SKM-1 (cell line): ENCODE measurements around the gene ARTN.

ENCODE experiments used
- DNase-seq: peaks from one replicate; lab custom pipeline; 2025; ENCODE audit not compliant: unreplicated experiment; lab: John Stamatoyannopoulos, UW

The ARTN gene

DNA sequence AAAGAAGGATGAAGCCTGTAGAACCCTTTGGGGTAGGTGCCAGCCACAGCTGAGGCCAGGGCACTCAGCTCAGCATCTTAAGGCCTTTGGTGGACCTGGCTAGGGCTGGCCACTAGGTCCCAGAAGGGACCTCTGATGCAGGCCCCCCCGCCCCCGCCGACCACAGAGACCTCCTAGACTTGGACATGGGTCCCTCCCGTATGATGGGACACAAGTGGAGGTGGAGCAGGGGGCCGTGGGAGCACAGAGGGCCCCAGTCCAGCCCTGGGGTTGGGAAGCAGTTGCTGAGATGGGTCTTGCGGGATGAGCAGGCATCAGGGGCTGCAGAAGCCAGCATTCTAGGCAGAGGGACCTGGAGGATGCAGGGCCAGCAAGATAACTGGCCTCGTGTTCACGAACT is 48.6 kb downstream of the ARTN start:
- DNase-seq, result no peak

DNA sequence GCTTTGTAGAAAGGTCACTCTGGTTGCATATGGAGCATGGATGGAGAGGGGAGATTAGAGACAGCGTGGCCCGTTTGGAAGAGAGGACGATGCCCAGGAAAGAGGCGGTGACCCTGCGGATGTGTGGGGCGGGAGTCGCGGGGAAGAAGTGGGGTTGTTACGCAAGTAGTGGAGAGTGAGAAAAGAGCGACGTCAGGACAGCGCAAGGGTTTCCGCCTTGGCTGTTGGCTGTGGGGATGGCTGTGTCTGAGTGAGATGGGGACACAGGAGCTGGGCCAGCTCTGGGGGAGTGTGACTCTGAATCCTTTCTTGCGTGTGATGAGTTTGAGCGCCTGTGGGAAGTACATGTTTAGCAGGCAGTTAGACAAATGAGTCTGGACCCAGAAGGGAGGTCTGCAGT is 49.2 kb downstream of the ARTN start:
- no peak for DNase-seq

DNA sequence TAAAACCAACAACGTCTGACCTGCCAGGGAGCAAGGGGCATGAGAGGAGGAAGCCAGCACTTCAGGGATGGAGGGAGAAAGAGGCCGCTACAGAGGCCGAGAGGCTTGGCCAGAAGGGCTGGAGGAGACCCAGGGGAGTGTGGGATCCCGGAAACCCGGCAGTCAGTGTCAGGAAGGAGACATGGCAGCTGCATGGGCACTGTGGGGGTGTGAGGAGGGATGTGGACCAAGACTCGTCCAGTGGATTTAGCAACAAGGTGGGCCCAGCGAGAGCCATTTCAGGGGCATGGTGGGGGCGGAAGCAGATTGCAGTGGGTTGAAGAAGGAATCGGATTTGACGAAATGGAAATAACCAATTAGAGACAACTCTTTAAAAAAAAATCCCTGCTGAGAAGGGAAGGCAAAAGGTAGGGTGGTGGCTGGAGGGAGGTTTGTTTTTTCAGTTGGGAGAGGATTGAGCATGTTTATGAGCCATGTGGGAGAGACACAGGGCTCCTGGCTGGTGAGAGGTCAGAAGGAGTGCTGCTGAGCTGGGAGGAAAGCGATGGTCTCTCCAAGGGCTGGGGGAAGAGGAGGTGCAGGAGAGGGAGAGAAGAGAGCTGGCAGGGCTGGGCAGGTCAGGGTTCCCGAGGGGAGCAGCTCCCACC is 49.8 kb downstream of the ARTN start:
- DNase-seq, result no peak

DNA sequence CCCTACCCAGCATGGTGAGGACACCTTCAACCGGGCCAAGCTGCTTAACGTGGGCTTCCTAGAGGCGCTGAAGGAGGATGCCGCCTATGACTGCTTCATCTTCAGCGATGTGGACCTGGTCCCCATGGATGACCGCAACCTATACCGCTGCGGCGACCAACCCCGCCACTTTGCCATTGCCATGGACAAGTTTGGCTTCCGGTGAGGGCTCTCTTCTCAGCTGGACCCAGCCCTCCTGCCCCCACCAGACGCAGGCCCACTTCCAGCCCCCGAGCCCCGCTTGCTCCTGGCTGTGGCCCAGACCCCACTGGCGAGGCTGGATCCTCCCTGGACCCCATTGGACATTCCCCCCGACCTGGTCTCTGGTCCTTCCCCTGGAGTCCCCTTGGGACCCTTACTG is 51.3 kb downstream of the ARTN start:
- no peak for DNase-seq

DNA sequence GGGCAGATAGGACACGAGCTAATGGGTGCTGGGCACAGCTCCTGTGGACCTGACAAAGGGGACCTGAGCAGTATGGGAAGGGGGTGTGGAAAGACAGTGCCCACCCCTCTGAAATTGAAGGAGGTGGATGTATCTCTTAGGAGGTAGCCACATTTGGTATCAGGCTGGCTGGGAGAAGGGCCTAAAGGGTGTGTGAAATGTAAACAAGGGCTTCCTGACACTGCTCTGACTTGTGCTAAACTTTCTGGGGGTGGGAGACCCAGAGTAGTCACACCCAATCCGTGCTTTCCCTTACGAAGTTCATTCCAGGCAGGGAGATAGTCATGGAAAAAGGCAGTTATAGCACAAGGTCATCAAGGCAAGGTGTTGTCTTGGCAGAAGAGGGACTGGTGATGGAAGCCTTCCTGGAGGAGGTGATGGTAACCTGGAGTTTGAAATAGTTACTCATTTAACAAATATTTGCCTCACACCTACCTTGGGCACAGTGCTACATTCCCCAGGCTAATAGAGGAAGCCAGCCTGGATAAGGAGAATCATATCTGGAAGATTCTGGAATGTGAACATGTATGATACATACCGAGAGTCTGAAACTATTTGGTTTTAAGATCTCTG is 52.5 kb downstream of the ARTN start:
- DNase-seq, result no peak

DNA sequence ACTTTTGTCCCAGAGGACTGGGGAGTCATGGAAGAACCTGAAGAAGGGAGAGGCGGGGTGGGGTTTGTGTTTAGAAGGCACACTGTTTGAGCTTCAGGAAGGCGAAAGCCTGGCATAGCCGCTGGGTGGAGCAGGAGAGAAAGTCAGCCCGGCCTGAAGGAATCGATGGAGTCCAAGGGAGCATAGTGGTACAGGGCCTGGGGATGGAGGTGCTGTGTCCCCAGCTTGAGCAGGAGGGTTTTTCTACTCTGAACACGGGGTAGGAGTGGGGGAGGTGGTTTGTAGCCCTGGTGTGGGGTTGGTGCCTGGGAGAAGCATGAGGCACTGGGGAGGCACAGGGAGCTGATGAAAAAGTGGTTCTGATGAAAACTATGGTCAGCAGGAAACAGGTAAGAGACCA is 53.1 kb downstream of the ARTN start:
- no peak for DNase-seq
